CD4-positive, alpha-beta T cell treated with Interleukin-1 beta for 1 hour (primary cell): Measurements from ENCODE around the gene DNALI1.
A peak's percentile ranks its signal among the peaks of the same experiment; 100 is the strongest.
"Not testable (repeated sequence)": the region's sequence is repeated elsewhere in the genome, so short reads cannot be mapped to it uniquely, and the experiment has no call there.

Experiments
- DNase-seq, 2 donors: peaks; one replicate each; pipeline ENCODE4 v3.0.0-alpha.2; 2020 to 2022

DNALI1 gene

DNA sequence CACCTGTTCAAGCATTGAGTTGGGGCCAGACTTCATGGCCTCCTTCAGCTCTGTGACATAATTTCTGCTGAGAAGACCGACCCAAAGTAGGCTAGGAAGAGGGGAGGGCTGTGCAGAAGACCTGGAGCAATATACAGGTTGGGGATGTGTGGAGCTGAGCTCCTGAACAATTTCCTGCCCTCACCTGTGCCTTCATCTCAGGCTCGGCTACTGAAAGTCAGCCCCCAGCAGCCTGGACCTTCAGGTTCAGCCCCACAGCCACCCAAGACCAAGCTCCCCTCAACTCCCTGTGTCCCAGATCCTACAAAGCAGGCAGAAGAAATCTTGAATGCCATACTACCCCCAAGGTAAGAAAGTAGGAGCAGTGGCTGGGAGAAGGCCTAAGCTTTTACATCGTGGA is 662 bp downstream of the DNALI1 start:
- no peak for DNase-seq

DNA sequence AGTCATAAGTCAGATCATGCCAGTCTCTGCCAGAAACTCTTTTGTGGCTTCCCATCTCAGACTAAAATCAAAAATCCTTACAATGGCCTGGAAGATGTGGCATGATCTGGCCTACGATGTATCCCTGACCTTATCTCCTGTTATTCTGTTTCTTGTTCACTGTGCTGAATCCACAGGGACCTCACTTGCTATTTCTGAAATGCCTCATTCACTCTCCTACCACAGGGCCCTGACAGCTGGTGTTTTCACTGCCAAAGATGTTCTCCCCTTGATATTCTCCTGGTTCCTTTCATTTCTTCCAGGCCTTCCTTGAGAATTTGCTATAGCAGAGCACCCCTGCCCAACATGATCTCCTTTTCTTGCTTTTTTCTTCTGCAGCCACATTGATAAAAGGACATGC is 1.7 kb downstream of the DNALI1 start:
- DNase-seq = no peak

GRCh38 chr1:37559080-37559479 is 2.3 kb downstream of the DNALI1 start:
- DNase-seq = no peak

GRCh38 chr1:37559957-37560379 is 3.2 kb downstream of the DNALI1 start:
- not testable (repeated sequence) for DNase-seq

DNA sequence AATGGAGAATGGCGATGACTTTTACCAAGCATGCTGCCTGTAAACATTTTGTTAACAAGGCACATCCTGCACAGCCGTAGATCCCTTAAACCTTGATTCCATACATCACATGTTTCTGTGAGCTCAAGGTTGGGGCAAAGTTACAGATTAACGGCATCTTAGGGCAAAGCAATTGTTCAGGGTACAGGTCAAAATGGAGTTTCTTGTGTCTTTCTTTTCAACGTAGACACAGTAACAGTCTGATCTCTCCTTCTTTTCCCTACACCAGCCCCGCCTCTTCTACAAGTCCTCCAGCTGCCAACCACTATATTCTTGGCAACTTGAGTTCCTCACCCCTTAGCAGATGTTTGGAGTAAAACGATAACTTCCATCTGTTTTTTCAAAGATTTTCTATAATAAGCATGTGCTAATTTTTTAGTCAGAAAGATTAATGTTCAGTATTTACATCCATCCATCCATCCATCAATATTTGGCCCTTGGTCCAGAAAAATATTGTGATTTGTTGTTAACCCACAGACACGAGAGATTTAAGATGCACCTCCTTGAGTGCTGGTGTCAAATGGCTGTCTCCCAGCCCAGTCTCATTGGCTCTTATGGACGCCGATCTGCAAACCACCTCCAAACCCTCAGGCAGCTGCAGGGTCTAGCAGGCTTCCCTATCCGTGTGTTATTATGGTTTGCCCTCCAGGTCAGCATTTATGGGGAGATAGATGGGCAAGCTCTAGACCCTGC is 3.8 kb downstream of the DNALI1 start:
- no peak for DNase-seq

DNA sequence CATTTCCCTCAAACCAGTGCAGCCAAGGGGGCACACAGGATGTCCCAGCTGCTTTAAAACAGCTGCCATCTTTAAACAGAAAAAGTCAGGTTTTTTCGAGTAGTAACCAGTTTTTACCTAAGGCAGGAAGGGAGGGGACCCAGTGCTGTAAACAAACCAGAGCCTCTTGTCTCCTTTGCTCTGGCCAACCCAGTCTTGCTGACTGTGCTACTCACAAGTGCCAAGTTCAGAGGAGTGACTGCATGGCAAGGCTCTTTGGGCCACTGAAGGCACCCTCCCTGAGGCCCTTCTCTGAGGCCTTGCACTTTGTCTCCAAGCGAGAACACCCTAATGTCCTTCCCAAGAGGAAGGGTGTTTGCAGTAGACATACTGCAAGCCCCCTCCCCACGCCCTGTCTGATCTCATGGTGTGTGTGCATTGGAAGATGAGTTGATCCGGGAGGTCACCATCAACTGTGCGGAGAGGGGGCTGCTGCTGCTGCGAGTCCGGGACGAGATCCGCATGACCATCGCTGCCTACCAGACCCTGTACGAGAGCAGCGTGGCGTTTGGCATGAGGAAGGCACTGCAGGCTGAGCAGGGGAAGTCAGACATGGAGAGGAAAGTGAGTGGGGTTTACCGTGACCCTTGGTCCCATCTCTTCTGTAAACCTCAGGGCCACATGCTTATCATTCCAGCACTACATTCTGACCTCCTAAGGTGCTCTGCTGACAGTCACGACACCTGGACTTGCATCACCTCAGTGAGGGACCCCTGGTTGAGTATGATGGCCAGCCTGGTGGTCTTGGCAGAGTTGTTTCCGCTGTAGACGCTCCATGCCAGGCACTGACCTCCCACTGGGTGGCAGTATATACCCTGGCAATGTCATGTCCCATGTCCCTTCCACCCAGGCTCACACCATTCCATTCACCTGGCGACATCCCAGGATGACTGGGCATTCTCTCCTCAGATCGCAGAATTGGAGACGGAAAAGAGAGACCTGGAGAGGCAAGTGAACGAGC is 4.7 kb downstream of the DNALI1 start:
- DNase-seq = peak; percentile 15 to 46

DNA sequence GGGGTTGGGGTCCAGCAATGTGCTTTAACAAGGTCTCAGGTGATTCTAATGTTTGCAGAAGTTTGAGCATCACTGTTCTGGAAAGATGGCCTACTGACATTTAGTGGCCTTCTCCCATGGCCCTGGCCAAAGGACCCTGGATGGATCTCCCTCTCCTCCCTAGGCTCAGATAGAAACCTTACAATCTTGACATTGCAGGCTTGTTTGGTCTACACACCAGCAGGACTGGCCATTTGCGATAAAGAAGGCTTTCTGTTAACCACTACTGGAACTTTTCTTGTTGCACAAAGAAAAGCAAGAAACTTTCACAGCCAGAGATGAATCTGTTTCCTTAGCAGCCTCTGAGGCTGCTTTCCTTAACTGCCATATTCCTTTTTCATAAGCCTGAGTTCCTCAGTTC is 6.2 kb downstream of the DNALI1 start:
- no peak for DNase-seq

- DNase-seq = no peak
These were observed 8.2 kb downstream of the DNALI1 start for GRCh38 chr1:37564892-37565291.

- no peak for DNase-seq
These were observed 10.3 kb downstream of the DNALI1 start for GRCh38 chr1:37567023-37567422.

GRCh38 chr1:37570528-37571334 is 14.0 kb downstream of the DNALI1 start:
- DNase-seq = no peak

GRCh38 chr1:37574834-37575480 is 18.2 kb downstream of the DNALI1 start:
- no peak for DNase-seq

DNA sequence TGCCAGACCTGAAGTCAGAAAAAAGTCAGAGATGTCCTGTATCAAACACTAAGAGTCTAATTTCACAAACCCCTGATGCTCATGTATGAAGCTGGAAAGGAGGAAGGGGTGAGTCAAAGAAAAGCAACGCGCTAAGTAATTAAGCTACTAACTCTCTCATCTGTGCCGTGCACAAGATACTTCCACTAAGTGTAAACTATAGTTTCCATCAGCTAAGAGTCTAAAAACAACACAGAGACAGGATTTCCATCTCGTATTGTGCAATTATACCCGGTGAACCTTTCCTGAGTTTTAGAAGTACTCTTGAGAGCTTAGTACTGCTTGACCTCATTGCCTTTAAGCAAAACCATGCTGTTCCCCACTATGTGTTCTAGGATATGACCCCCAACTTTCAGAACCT is 19.0 kb downstream of the DNALI1 start:
- no peak for DNase-seq

- DNase-seq = not testable (repeated sequence)
These were observed 27.8 kb downstream of the DNALI1 start for GRCh38 chr1:37584544-37584943.

DNA sequence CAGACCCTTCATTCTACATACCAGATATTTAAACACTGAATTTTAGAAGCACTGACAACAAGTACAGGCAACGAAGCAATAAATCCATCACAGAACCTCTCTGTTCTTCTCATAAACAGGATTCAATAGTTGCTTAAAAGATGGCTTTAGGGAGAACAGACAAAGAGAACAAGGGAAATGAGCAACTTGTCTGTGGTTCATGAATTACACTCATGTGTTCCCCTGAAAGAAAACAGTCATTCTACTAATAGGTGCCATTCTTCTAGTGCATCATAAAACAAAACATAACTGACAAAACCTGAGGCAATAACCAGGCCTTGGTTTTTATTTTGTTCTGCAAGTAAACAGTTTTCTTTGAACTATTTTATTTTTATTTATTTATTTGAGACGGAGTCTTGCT is 32.2 kb downstream of the DNALI1 start:
- no peak for DNase-seq

- no peak for DNase-seq
These were observed 37.0 kb downstream of the DNALI1 start for GRCh38 chr1:37593726-37594125.

GRCh38 chr1:37595440-37596181 is 38.9 kb downstream of the DNALI1 start, which contains the start of gene GNL2:
Gene GNL2, minus strand, starts transcription at chr1:37595937. Its CDS starts 115 bp downstream, at chr1:37595822.
- DNase-seq = peak; percentile 97 to 98

GRCh38 chr1:37596182-37596667 is 39.5 kb downstream of the DNALI1 start:
- DNase-seq = no peak

DNA sequence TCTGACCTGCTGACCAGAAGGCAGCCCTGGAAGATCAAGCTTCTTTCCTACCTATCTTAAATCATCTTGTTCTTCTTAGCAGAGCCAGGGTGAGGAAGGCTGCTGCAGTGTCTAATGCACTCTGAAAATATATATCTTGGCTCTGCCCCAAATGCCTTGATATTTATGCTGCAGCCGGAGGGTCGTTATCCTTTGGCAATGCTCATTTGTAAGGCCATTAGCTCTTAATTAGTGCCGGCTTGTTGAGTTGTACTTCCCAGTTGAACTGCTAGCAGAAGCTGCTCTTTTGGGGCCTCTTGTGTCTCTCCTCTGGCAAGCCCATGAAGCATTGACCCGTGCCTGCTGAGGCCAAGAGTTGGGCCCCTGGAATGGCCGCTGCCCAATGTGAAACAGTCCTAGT is 43.2 kb downstream of the DNALI1 start:
- no peak for DNase-seq

DNA sequence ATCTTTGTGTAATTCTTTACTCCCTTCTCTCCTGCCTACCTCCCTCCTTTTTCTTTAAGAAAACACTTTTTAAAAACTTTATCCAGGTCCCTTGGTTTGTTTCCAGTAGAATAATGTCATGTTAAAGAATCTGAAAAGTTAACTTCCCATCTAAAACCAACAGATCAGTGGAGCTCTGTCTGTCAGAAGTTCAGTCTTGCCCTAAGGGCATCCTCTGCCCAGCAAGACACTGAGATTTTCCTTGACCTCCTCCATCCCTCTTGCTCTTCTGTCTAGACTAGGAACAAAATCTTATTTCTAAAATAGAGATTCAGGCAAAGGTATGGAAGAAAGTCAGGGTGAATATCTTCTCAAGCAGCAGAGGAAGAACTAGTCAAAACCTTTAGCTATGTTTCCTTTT is 44.7 kb downstream of the DNALI1 start:
- DNase-seq = no peak

GRCh38 chr1:37602750-37603694 is 46.3 kb downstream of the DNALI1 start:
- peak; percentile 36 to 62 for DNase-seq
